ENCODE measurements around the gene RSPO3.

- TF ChIP-seq, protein P1, sequence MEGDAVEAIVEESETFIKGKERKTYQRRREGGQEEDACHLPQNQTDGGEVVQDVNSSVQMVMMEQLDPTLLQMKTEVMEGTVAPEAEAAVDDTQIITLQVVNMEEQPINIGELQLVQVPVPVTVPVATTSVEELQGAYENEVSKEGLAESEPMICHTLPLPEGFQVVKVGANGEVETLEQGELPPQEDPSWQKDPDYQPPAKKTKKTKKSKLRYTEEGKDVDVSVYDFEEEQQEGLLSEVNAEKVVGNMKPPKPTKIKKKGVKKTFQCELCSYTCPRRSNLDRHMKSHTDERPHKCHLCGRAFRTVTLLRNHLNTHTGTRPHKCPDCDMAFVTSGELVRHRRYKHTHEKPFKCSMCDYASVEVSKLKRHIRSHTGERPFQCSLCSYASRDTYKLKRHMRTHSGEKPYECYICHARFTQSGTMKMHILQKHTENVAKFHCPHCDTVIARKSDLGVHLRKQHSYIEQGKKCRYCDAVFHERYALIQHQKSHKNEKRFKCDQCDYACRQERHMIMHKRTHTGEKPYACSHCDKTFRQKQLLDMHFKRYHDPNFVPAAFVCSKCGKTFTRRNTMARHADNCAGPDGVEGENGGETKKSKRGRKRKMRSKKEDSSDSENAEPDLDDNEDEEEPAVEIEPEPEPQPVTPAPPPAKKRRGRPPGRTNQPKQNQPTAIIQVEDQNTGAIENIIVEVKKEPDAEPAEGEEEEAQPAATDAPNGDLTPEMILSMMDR (conservative IDR thresholded peaks at IDR 0.05): no peak
- no peak for TF ChIP-seq EZH2 (IDR thresholded peaks at IDR 0.05; ENCODE audit: low read depth)
Measured at GRCh38 chr6:127131275-127131674, 12.8 kb downstream of the RSPO3 start.
